Gastroesophageal sphincter (tissue), 3 donors: Measurements from ENCODE around the gene IPO13.

ENCODE experiments used
- CTCF ChIP-seq, 4 experiments: fragments of 200-600 bp in 2 of 4; fragments of 450-650 bp in 2 of 4; sonication (generic) in 1 of 4; IDR thresholded peaks; one replicate each; pipeline ENCODE4 v1.5.1; 2017 to 2019; ENCODE audit warnings: antibody characterized with exemption in 4 of 4, mild to moderate bottlenecking in 2 of 4, moderate library complexity in 2 of 4
- EP300 ChIP-seq: sonication (generic); formaldehyde crosslinking; IDR thresholded peaks from one replicate; pipeline ENCODE4 v1.6.1; 2017; ENCODE audit warnings: antibody characterized with exemption, mild to moderate bottlenecking
- POLR2A ChIP-seq, 2 donors: fragments of 450-650 bp; IDR thresholded peaks; one replicate each; pipeline ENCODE4 v1.6.1; 2017; ENCODE audit warnings: antibody characterized with exemption in 2 of 2, mild to moderate bottlenecking in 2 of 2, moderate library complexity in 1 of 2
- POLR2AphosphoS5 ChIP-seq: sonication (generic); formaldehyde crosslinking; IDR thresholded peaks from one replicate; pipeline ENCODE4 v1.6.1; 2017; ENCODE audit warnings: antibody characterized with exemption

DNA sequence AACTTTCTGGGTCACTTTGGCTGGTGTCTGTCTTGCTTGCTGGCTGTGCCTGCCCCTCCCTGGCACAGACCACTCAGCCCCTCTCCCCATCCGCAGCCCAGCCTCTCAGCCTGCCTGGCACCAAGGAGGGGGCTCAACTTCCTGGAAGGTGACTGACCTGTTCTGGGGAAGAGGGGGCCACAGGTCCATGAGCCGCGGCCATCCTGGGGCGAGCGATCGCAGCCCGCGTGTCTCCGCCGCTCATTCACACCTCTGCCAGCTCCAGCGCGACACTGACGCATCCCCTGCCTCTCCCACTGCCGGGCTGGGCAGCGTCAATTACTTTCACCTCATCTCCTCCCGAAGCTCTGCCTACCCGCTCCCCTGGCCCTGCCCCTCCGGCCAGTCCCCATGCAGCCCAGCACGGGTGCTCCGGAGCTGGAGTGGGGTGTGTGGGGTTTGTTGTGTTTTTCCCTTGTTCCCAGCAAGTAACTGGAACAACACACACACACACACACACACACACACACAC, 70.2 kb downstream of the IPO13 start:
- TF ChIP-seq CTCF (IDR thresholded peaks at IDR 0.05) (no peak), POLR2A (IDR thresholded peaks at IDR 0.05) (no peak), EP300 (no peak), POLR2AphosphoS5 (no peak)
